Lung microvascular endothelial cell (primary cell): ENCODE results near the gene MEAK7. TPM values are rescaled to one million over a fixed set of nuclear protein-coding genes. Genes with fewer than 3 reads are reported as not detected.

Experiments
- DNase-seq, 2 donors: peaks; one replicate each; pipeline versions ENCODE4 v3.0.0 to v3.0.0-alpha.2; 2010; ENCODE audit warnings: low read depth in 2 of 2
- total RNA-seq: library from RNA; depleted of rRNA; stranded (reverse); fragments of >200 nt; gene quantifications from 2 replicates; pipeline ENCODE4 v1.2.1, GENCODE V29; 2014

MEAK7 gene
- total RNA-seq, 1 donor from 2014 or later = 10.7 TPM

GRCh38 chr16:84489131-84489530 is 15.3 kb downstream of the MEAK7 start:
- no peak for DNase-seq

GRCh38 chr16:84487358-84487757 is 17.1 kb downstream of the MEAK7 start:
- no peak for DNase-seq

GRCh38 chr16:84486551-84487235 is 17.8 kb downstream of the MEAK7 start:
- DNase-seq = no peak

DNA sequence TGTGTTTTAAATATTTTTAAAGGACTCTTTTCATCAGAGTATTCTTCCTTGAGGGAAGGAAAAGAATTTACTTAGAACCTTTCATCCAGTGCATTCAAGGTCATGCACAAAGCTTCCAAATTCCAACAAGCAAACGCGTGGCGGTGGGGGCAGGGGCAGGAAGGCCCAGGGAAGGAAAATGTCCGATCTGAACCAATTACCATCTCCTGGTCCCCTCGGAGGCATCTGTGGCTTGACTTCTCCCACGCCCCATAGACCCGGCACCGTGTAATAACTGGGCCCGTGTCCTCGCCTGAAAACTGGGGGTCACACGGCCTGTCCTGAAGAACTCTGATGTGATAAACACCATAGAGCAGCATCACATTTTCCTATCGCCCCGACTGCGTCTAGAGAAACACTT is 18.3 kb downstream of the MEAK7 start:
- no peak for DNase-seq

DNA sequence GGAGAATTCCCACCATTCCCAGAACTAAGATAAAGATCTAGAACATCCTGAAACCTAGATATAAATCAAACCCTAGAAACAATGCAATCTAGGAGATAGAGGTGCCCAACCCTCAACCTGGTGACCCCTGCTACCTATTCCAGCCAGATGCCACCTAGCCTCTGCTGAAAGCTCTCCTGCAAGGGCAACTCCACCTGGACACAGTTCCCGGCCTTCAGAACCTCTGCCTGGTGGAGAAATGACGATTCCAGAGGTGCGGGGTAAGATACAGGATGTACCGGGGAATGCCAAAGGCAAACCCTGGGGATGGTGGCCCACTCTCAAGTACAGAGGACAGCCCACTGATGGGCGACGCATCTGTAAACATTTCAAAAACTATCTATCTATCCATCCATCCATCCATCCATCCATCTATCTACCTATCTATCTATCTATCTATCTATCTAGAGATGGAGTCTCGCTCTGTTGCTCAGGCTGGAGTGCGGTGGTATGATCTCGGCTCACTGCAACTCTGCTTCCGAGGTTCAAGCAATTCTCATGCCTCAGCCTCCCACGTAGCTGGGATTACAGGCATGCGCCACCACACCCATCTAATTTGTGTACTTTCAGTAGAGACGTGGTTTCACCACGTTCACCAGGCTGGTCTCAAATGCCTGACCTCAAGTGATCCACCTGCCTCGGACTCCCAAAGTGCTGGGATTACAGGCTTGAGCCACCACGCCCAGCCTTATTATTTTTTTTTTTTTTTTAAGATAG is 19.0 kb downstream of the MEAK7 start:
- no peak for DNase-seq

- peak; percentile 62 to 83 for DNase-seq
These were observed 19.7 kb downstream of the MEAK7 start for GRCh38 chr16:84484579-84485254.

DNA sequence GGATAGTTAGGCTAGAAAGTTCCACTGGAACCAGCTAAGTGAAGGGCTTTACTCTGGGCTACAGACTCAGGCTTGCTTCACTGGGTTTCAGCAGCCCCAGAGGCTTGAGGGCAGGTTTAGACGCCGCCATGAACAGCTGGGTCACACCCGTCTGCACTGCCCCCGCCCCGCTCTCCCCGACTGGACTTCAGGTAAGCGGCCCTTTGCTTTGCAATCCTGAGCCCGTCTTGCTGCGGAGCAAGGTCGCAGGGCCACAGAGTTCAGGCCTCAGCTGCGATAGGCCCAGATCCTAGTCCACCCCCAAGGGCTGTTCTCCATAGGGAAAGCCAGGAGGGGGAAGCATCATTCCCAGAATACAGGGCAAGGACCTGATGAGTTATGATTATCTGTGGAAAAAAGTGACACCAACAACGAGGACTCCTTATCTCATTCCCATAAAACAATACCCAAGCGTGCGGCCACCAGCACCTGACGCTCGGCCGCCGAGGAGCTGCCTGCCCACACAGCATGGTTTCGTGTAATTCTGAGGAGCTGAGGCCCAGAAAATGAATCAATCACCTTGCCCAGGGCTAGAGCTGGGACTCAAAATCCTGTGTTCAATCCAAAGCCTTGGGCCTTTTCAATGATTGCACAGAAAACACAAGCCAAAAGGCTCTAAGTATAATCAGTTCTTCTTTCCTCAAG is 20.4 kb downstream of the MEAK7 start:
- DNase-seq = no peak

GRCh38 chr16:84482951-84483881 is 21.2 kb downstream of the MEAK7 start:
- DNase-seq = no peak

DNA sequence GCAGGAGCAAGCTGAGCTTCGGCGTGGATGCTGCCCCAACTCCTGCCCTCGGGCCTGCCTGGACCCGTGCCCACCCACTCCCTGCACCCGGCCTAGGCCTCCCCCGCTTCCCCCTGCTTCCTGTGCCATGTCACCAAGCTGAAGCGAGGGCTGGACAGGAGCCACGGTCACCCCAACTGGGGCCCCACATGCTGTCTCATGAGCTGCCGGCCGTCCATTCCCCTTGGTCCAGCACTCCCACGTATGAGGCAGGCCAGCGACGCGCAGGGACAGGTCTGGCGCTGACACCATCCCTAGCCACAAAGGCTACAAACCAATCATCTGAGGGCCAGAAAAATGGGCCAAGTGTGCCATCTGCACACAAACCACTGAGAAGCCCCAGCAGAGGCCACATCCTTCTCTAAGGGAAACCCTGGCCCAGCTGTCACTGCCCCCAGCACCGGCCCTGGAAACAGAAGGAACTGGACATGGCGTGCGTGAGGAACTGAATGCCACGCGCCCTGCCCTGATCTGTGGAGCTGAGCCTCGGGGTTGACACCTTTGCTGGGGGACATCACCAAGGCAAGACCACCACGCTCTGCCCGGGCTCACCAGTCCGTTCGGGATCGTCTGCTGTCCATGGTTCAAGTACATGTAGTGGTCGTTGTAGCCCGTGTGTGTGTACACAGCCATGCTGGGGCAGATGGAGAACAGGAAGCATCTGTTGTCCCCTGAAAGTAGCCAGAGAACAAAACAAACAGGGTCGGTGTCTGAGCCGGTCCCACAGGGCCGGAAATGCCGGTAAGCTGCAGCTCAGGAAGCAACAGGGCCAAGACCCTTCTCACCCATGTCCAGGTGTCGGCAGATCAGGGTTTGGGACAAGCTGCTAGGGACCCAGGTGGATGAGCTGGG is 22.2 kb downstream of the MEAK7 start:
- DNase-seq = peak; percentile 22 to 79

DNA sequence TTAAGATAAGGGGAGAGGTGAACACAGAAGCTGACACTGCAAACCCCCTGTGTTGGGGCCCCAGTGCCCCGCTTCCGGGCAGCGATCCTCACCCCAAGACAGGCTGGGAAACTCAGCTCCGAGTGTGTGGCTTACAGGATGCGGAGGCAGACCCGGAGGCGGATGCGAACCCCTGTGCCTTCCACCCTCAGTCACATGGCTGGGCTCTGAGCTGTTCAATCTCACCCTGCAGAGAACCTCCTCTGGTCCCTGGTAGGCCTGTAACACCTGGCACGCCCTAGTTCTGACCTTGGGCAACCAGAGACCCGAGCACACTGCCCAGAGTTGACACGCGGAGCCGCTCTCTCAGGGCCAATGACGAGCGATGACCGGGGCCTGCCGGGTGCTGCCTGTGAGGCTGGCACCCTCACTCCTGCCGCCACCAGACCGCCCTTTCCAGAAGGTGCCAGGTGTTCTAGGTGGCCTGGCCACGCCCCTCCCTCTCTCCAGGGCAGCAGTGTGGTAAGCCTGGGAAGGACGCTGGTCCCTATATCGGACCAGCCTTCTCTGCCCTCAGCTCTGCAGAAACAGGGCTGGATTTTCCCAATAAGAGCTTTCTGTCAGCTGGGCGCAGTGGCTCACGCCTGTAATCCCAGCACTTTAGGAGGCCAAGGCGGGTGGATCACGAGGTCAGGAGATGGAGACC is 23.3 kb downstream of the MEAK7 start:
- DNase-seq = no peak

- DNase-seq = no peak
These were observed 24.6 kb downstream of the MEAK7 start for GRCh38 chr16:84479716-84480450.

GRCh38 chr16:84478172-84478947 is 26.1 kb downstream of the MEAK7 start:
- DNase-seq = peak in 1 of 2 donors; percentile 29

DNA sequence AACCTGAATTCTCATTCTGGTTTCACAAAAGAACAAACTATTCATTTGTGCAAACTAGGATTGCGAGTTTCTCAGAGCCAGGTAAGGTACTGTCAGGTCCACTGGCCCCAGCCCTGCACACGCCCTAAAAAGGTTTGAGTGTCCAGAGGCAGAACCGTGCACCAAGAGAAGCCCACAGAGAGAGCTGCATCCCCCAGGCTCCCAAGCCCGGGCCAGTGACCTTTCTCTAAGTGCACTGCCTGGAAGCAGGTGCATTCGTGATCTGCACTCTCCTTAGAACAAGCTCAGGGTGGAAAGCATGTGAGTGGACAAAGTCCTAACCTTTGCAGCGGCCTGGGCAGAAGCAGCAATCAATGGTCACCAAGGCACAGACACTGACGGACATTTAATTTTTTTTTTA is 26.8 kb downstream of the MEAK7 start:
- no peak for DNase-seq

GRCh38 chr16:84476401-84476800 is 28.1 kb downstream of the MEAK7 start:
- no peak for DNase-seq

DNA sequence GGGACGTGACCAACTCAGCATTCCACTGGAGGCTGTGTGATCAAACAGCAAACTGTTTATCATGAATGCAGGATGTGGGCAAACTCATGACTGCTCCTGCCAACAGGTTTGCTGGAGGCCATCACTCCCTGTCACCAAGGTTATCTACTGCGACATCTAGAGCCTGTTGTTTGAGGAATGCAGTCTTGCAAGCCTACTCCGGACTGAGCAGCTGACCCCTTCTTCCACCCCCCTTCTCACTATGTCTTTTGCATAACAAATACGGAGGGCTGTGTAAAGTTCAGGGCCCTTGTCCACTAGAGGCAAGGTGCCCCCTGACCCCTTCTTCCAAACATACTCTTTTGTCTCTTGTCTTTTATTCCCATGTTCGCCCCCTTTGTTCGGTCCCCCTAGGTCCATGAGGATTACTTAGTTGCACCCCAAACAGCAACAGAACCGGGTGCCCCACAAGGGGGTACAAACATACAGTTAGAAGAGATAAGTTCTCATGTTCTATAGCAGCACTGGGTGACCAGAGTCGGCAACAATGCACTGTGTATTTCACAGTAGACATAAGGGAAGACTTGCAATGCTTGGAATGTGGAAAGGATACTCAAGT is 28.7 kb downstream of the MEAK7 start:
- no peak for DNase-seq

DNA sequence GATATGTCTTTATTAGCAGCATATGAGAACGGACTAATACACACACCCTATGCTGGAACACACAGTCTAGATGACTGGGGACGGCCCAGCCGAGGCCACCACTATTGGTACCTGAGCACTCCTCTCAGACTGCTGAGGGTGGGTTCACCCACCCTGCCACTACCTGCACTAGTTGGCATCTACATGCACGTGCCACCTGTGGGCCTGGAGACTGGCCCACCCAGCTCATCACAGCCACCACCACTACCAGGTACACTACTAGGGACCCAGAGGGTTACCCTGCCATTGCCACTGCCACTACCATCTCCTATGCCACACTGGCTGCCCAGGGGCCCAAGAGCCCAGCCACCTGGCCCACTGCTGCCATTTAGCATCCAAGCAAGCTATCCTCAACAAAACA is 32.5 kb downstream of the MEAK7 start:
- DNase-seq = no peak

DNA sequence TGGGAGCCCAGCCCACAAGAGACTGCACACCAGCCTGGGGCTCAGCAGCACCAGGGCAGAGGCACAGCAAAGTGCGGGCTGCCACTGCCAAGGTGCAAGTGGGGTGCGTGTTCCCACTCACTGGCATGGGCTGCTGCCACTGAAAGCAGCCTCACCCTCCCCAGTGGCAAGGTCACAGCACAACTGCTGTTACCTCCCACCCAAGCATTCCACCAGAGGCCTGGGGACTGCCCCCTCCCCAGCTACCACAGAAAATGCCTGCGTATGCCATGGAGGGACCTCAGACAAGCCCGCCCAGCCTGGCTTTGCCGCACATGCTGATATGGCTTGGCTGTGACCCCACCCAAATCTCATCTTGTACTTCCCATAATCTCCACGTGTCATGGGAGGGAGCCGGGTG is 33.1 kb downstream of the MEAK7 start:
- no peak for DNase-seq
